ENCODE data around the gene VPS37C.

Gene VPS37C

GRCh38 chr11:61131586-61131985 is 29.6 kb downstream of the VPS37C start:
- DNase-seq, result no peak

- no peak for DNase-seq
Measured at GRCh38 chr11:61131186-61131585, 30.0 kb downstream of the VPS37C start.

- DNase-seq, result peak; percentile 73 to 92
Measured at GRCh38 chr11:61129639-61130523, 31.3 kb downstream of the VPS37C start.

GRCh38 chr11:61128947-61129638 is 32.1 kb downstream of the VPS37C start:
- DNase-seq, result no peak

- no peak for DNase-seq
Measured at GRCh38 chr11:61127991-61128390, 33.2 kb downstream of the VPS37C start.

GRCh38 chr11:61126256-61126655 is 35.0 kb downstream of the VPS37C start:
- DNase-seq, result no peak

GRCh38 chr11:61125310-61125684 is 35.9 kb downstream of the VPS37C start:
- no peak for DNase-seq

GRCh38 chr11:61124574-61125309 is 36.5 kb downstream of the VPS37C start:
- DNase-seq, result no peak

GRCh38 chr11:61123775-61124571 is 37.3 kb downstream of the VPS37C start:
- no peak for DNase-seq

- DNase-seq, result no peak
Measured at GRCh38 chr11:61122761-61123160, 38.5 kb downstream of the VPS37C start.

- no peak for DNase-seq
Measured at GRCh38 chr11:61121917-61122316, 39.3 kb downstream of the VPS37C start.

- DNase-seq, result no peak
Measured at GRCh38 chr11:61121192-61121831, 39.9 kb downstream of the VPS37C start.

- DNase-seq, result peak in 1 of 2 donors; percentile 13
Measured at GRCh38 chr11:61120706-61121191, 40.5 kb downstream of the VPS37C start.

- peak; percentile 19 to 44 for DNase-seq
Measured at GRCh38 chr11:61120099-61120705, 41.0 kb downstream of the VPS37C start.

- DNase-seq, result no peak
Measured at GRCh38 chr11:61119571-61119970, 41.7 kb downstream of the VPS37C start.

GRCh38 chr11:61119055-61119454 is 42.2 kb downstream of the VPS37C start:
- DNase-seq, result no peak

- DNase-seq, result no peak
Measured at GRCh38 chr11:61118406-61118805, 42.8 kb downstream of the VPS37C start.

GRCh38 chr11:61118004-61118403 is 43.2 kb downstream of the VPS37C start:
- DNase-seq, result no peak

- no peak for DNase-seq
Measured at GRCh38 chr11:61117168-61117520, 44.1 kb downstream of the VPS37C start.

- DNase-seq, result no peak
Measured at GRCh38 chr11:61116426-61117167, 44.6 kb downstream of the VPS37C start.

Data from inflammatory macrophage treated with lipopolysaccharide for 1 hour (primary cell).